NOMO-1 treated with DMSO at 0.1 percent for 48 hours (cell line): ENCODE results near the gene NUDT4B.
"Not testable (repeated sequence)": the region's sequence is repeated elsewhere in the genome, so short reads cannot be mapped to it uniquely, and the experiment has no call there.

Experiments
- DNase-seq: peaks from one replicate; lab custom pipeline; 2025; ENCODE audit not compliant: unreplicated experiment; lab: John Stamatoyannopoulos, UW

NUDT4B gene

GRCh38 chr1:148735538-148735937, 13.0 kb upstream of the NUDT4B start:
- DNase-seq = not testable (repeated sequence)

- not testable (repeated sequence) for DNase-seq
Measured at GRCh38 chr1:148738667-148739066, 9.9 kb upstream of the NUDT4B start.

- DNase-seq = not testable (repeated sequence)
Measured at GRCh38 chr1:148743200-148743599, 5.4 kb upstream of the NUDT4B start.

- DNase-seq = not testable (repeated sequence)
Measured at GRCh38 chr1:148743726-148744720, 4.6 kb upstream of the NUDT4B start.

GRCh38 chr1:148749335-148749681, 734 bp downstream of the NUDT4B start:
- not testable (repeated sequence) for DNase-seq

- DNase-seq = not testable (repeated sequence)
Measured at GRCh38 chr1:148756231-148756630, 7.7 kb downstream of the NUDT4B start.

GRCh38 chr1:148757446-148757845, 8.9 kb downstream of the NUDT4B start:
- not testable (repeated sequence) for DNase-seq

GRCh38 chr1:148758412-148758811, 9.8 kb downstream of the NUDT4B start:
- DNase-seq = not testable (repeated sequence)

GRCh38 chr1:148758925-148759324, 10.4 kb downstream of the NUDT4B start:
- not testable (repeated sequence) for DNase-seq

- DNase-seq = not testable (repeated sequence)
Measured at GRCh38 chr1:148759749-148760148, 11.2 kb downstream of the NUDT4B start.

- DNase-seq = not testable (repeated sequence)
Measured at GRCh38 chr1:148760206-148760605, 11.6 kb downstream of the NUDT4B start.

- not testable (repeated sequence) for DNase-seq
Measured at GRCh38 chr1:148761360-148761759, 12.8 kb downstream of the NUDT4B start.

GRCh38 chr1:148765238-148766019, 16.9 kb downstream of the NUDT4B start:
- DNase-seq = not testable (repeated sequence)

GRCh38 chr1:148768541-148768940, 20.0 kb downstream of the NUDT4B start:
- DNase-seq = not testable (repeated sequence)

- DNase-seq = not testable (repeated sequence)
Measured at GRCh38 chr1:148769495-148769894, 20.9 kb downstream of the NUDT4B start.

GRCh38 chr1:148773690-148774089, 25.1 kb downstream of the NUDT4B start:
- not testable (repeated sequence) for DNase-seq

GRCh38 chr1:148774102-148774501, 25.5 kb downstream of the NUDT4B start:
- not testable (repeated sequence) for DNase-seq

GRCh38 chr1:148775263-148775662, 26.7 kb downstream of the NUDT4B start:
- not testable (repeated sequence) for DNase-seq

GRCh38 chr1:148777649-148778048, 29.1 kb downstream of the NUDT4B start:
- not testable (repeated sequence) for DNase-seq

- not testable (repeated sequence) for DNase-seq
Measured at GRCh38 chr1:148780404-148780803, 31.8 kb downstream of the NUDT4B start.

GRCh38 chr1:148791543-148792099, 43.0 kb downstream of the NUDT4B start:
- not testable (repeated sequence) for DNase-seq
